HL-60/S4 (cell line): Measurements from ENCODE around the gene ZCCHC4.
"Not testable (repeated sequence)": the region's sequence is repeated elsewhere in the genome, so short reads cannot be mapped to it uniquely, and the experiment has no call there.

ENCODE experiments used
- in situ Hi-C: fragments of 300-500 bp; cut with MboI; formaldehyde crosslinking; loops from 2 replicates; pipeline ENCODE4 v1.14.3; 2022; ENCODE audit warnings: low sequenced_read_pairs

Gene ZCCHC4

DNA sequence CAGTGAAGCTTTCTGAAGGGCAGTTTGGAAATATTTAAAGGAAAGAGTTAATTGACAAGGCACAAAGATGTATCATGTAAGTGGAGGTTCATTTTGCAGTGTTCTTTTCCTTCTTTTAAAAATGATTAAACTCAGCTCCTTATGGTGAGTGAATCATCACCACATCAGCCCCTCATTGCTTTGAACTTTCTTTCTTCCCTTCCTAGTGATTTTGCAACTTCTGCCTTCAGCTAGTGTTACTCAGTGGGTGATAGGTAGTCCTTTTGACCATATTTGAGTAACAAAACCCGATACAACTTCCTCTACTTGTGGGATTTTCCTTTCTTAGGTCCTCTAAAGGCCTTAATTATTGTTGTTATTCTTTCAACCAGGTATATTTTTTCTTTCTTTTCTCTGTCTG is 8.2 kb downstream of the ZCCHC4 start:
- in situ Hi-C loops = no loop called here

DNA sequence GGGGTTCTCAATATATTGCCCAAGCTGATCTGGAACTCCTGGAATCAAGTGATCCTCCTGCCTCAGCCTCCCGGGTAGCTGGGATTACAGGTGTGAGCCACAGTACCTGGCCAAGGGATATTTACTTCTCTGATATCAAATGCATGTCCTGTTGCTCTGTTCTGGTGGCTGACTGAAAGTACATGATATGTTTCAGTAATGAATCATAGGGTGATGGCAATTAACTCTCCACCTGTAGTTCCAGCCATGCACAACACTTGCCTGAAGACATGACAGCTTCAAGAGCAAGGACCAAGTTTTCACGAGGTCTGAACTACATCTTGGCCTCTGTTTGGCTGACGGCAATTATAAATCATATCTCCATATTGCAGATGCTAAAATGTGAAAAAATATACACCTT is 9.1 kb downstream of the ZCCHC4 start:
- in situ Hi-C loops = no loop called here

DNA sequence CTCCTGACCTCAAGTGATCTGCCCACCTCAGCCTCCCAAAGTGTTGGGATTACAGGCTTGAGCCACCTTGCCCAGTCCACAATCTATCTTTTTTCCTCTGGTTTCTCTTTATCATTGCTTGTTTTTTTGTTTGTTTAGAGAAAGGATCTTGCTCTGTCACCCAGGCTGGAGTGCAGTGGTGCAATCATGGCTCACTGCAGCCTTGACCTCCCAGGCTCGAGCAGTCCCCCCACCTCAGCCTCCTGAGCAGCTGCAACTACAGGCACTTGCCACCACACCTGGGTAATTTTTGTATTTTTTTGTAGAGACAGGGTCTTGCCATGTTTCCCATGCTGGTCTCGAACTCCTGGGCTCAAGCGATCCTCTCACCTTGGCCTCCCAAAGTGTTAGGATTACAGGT is 15.9 kb downstream of the ZCCHC4 start:
- in situ Hi-C loops = not testable (repeated sequence)

DNA sequence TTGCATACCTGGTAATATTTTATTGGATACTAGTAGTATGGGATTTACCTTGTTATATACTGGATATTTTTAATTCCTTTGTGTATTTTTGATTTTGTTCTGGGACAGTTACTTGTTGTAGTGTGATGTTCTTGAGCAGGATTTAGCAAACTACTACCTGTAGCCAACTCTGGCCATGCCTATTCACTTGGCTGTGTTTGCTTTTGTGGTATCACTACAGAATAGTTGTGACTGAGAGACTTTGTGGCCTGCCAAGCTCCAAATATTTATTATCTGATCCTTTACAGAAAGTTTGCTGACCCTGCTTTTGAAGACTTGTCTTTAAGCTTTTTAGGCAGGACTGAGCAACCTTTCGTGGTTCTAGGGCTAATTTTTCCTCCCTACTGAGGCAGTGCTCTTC is 17.8 kb downstream of the ZCCHC4 start:
- in situ Hi-C loops = no loop called here

DNA sequence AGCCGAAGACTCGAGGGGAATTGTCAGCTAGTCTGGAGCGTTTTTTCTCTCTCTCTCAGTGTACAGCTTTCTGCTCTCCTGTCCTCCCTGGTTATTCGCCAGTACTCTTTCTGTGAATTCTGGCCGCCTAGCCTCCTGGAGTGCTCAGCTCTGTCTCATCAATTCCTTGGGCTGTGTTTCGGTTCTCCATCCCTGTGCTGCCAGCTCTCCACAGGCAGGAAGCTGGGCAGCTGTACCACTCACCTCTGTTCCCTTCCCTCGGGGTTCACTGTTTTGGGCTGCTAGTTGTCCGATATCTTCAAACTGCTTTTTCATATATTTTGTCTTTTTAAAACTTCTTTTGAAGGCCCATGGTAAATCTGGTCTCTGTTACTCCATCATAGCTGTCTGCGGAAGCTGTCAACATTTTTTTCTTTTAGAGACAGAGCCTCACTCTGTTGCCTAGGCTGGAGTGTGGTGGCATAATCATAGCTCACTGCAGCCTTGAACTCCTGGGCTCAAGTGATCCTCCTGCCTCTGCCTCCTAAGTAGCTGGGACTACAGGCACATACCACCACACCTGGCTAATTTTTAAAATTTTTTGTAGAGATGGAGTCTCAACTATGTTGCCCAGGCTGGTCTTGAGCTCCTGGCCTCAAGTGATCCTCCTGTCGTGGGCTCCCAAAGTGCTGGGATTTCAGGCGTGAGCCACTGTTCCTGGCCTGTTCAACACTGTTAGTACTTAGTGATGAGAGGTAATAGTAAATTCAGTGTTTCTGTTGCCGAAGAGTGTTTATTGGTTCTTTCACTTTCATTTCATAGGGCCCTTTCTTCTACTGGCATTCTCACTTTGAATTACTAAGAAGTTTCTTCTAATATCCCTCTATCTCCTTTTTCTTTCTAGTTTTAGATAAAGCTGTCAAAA is 18.6 kb downstream of the ZCCHC4 start:
- in situ Hi-C loops = no loop called here

DNA sequence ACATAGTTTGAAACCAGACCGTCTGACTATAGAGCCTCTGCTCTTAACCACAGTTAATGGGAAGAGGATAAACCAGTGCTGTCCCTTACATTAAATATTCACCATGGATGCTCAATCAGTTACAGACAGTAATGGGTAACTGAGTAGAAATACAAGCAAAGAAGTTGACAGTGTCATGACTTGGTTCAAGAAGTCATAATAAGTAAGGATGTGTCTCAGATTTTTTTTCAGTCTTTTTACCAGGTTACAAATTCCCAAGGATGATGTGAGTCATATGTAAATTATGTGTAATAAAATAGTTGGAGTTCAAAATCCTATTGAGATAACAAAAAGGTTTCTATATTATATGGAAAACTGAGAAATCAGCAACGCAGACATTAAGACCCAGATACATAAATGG is 31.1 kb downstream of the ZCCHC4 start:
- in situ Hi-C loops = no loop called here

DNA sequence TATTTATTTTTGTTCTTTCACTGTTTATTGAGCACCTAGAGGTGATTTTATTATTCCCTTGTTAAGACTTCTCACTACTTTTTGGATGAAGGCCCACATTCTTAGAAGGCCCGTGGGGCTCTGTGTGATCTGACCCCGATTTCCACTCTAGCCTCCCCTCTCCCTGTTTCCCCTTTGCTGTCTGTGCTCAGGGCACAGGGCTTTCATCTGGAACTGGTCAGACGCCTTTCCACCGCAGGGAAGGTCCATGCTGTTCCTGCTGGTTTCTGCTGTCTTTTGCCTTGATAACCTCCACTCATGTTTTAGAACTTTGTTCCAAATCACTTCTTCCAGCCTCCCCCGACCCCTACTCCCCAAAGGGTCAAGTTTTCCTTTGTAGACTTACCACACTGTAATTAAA is 33.2 kb downstream of the ZCCHC4 start:
- in situ Hi-C loops = no loop called here

DNA sequence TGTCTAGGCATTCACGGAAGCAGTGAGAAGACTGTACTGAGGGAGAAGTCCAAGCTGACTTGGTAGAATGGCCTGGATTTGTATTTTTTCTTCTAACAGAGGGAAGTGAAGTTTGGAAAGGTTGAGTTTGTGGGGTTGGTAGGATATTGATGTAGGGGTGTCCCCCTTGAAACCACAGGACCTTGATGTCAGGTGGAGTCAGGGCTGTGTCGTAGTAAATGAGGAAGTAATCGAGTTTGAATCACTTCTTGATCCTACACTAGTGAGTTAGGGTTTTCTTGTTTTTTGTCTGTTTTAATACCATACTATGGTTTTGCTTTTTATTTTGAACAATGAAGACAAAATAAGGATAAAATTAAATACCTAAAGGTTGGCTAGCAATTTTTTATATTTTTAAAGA is 34.3 kb downstream of the ZCCHC4 start:
- in situ Hi-C loops = no loop called here

DNA sequence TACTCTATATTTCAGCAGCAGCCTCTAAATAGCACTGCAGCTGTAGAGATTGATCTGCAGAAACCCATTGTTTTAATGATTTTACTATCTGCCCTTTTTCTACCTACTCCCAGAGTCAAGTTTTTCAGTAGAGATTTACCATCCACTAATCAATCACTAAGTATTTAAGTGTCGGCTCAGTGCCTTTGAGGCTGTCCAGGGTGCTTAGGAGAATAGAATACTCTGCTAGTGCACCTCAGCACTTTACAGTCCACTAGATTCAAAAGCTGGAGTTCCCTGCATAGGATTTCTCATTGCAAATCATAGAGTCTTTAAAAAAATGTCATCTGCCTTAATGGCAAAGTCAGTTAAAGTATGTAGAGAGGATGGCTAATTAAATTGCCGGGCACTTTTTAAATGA is 34.9 kb downstream of the ZCCHC4 start:
- in situ Hi-C loops = no loop called here

DNA sequence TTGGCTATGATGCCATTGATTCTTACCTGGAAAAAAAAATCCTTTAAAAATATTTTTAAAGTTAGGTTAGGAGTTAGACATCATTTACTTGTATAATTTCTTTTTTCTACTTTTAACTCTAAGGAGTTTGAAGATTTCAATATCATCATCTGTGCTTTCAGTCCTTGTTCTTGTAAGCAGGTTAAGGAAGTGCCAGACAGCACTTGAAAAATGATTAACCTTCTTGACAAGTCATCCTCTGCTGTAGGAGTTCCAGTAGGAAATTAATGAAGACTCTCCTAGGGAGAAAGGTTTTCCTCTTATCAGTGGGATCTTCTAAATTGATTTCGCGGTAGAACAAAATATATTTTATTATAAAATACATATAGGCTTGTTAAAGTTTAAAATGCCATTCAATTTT is 35.4 kb downstream of the ZCCHC4 start:
- in situ Hi-C loops = no loop called here

DNA sequence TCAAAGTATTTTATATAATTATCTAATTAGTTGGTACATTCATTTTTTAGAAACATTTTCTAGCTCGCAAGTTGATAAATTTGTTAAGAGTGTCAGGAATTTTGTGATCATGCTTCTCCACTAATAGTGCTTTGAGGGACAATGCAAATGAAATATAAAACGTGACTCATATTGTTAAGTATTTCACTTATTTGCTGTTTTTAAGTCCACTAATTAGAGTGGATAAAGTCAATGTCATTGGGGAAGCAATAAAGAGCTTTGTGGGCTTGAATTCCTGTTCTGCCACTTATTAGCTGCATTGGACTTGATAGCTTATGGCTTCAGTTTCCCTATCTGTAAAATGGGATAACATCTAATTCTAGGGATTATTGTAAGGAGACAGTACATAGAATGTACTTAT is 38.0 kb downstream of the ZCCHC4 start:
- in situ Hi-C loops = loop anchor here (25.0 kb wide), 2 partner anchors 163 to 863 kb away; no protein-coding TSS in a partner anchor

DNA sequence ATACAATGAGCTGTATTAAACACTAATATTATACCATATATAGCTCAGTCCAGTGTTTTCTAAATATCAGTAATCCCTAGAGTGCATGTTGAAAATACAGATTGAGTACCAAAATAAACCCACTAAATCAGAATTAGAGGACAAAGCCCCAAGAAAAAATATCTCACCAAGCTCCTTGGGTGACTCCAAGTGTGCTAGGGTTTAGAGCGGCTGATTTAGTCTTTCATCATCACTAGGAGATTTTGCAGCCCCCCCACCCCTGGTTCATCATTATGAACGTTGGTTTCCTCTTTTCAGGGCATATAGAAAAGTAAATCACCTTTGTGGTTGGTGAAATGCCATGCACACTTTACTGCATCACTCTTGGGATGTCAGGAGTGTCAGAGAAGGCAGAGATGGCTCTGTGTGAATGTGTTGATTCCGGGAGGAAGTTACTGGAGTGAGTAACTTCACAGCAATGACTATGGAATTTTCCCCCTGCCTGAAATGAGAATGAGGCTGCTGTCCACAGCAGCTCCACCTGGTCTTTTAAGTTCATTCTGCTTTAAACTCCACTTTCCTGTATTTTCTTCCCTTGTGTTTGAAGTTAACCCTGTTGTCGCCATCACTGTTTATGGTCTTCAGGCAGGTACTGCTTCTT is 39.3 kb downstream of the ZCCHC4 start:
- in situ Hi-C loops = loop anchor here (25.0 kb wide), 2 partner anchors 165 to 865 kb away; no protein-coding TSS in a partner anchor

DNA sequence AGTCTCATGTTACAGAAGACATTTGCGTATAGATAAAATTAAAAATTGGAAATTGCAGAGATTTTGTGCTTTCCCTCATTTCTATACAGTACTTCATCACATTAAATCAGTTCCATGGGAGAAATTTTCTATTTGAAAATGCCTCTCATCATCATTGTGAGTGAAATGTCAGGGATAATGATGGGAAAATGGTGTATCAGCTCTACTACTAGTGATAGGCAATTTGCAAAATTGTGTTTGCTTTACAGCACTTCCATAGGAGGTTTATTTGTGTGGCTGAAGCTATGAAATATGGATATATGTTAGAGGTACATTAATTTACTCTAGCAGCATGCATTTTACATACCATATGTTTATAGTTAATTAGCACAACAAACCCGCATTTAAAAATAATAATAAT is 43.5 kb downstream of the ZCCHC4 start:
- in situ Hi-C loops = loop anchor here (25.0 kb wide), 2 partner anchors 169 to 869 kb away; no protein-coding TSS in a partner anchor

DNA sequence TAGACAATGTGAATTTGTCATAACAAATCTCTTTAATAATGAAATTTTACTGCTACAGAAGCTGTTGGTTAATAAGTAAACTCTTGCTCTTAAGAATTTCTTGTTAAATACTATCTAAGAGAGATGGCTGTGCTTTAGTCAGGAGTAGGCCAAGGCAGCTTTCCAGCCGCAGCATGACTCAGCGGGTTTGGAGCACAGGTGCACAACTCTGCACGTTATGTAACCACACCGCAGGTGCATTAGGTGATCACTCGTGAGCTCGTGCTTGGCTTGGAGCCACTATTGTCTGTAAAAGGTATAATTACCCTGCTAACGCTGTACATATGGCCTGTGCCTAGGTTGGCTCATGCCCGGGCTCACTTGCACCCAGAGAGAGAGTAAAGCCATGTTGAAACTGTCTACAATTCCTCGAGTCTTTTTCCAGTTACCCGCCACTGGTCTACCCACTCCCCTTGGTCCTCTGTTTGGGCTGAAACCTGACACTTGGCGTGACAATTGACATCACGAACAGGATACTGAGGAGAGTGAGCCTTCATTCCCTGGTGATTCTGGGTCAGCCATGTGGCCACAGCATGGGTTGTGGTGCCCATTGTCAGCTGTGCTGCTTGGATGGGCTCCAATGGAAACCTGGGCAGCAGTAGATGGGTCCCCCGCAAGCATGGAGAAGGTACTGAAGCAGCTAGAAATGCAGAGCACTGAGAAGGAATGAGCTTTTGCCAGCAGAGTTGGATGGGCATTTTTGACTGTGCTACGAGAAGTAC is 46.1 kb downstream of the ZCCHC4 start:
- in situ Hi-C loops = loop anchor here (25.0 kb wide), 2 partner anchors 171 to 871 kb away; no protein-coding TSS in a partner anchor

DNA sequence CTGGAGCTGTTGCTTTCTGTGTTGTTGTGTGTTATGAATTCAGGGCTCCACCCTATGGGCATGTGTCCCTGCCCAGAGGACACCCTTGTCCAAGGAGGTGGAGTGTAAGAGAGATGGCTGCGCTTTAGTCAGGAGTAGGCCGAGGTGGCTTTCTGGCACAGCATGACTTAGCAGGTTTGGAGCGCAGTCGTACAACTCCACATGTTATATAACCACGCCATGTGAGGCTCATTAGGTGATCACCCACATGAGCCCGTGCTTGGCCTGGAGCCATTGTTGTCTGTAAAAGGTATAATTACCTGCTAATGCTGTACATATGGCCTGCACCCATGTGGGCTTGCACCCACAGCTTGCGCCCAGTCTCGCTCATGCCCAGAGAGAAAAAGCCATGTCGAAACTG is 48.7 kb downstream of the ZCCHC4 start:
- in situ Hi-C loops = loop anchor here (25.0 kb wide), 2 partner anchors 174 to 874 kb away; no protein-coding TSS in a partner anchor

DNA sequence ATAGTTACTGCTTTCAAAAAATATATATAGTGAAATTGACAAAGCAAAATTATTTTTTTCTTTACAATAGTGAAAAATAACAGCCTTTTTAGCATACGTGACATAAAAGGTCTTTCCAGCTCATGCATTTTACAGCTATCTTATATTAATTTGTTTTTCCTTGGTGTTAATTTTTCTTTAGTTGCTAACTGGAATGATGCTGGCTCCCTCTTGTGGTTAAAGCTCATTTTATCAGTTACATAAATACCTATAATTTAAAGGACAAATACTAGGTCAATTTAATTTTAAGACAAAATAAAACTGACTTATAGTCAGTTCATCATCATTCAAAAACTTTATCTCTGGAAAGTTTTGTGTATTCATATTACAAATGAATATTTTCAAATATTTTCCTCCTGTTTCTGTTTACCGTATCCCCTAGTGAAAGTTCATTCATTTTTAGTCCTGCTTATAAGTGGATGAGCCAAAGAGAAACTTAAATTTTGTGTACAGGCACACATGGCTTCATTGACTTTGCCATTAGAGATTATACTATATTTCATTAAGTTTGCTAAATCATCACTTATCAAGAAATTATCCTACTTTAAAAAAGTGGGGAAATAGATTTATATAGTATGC is 54.5 kb downstream of the ZCCHC4 start:
- in situ Hi-C loops = loop anchor here (25.0 kb wide), 2 partner anchors 180 to 880 kb away; no protein-coding TSS in a partner anchor

DNA sequence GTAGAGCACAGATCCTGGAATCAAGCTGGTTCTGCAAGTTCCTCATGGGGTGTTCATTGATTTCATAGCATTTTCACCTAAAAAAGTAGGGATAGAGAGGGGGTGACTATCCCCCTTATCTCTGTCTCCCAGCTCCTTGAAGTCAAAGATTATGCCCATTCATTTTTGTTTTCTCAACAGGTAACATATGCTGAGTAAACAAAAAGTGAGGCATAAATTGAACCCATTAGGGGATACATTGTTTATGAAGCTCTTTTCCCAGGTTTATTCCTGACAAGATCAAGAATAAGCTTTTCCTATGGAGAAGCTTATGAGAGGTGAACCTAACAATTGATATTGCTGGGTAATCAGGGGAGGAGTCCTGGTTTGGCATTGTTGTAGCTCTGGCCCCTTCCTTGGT is 55.3 kb downstream of the ZCCHC4 start:
- in situ Hi-C loops = loop anchor here (25.0 kb wide), 2 partner anchors 181 to 881 kb away; no protein-coding TSS in a partner anchor

DNA sequence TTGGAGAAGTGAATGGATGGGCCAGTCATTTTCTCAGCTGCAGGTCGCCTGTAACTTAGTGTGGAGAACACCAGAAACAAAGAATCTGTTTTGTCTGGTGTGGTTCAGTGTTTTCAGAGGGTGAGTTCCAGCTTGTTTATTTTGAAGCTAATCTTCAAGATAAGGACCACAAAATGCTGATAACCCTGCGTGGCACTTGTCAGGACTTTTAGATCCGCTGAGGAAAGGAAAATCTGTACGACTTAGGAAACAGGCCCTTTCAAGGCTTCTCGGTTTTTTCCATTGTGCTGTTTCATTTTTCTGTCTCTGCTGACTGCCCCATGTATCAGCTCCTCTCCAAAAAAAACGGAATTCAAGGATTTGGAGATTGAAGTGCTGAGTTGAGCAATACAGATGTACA is 55.7 kb downstream of the ZCCHC4 start:
- in situ Hi-C loops = loop anchor here (25.0 kb wide), 2 partner anchors 181 to 881 kb away; no protein-coding TSS in a partner anchor

DNA sequence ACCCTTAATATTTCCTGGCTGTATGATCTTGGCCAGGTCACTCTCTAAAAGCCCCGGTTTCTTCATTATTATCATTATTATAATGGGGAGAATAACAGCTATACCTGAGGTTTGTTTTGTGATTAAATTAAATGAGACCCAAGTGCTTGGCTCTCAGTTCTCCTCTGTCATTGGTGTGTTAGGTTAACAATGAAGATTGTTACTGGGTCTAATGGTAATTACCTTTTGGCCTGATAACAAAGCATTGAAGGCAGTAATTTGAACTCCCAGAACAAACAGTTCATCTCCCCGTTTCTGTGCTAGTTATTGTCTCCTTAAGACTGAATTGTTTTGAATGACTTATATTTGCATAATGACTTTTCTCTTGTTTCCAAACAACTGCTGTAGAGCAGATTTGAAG is 57.7 kb downstream of the ZCCHC4 start:
- in situ Hi-C loops = loop anchor here (25.0 kb wide), 2 partner anchors 183 to 883 kb away; no protein-coding TSS in a partner anchor

DNA sequence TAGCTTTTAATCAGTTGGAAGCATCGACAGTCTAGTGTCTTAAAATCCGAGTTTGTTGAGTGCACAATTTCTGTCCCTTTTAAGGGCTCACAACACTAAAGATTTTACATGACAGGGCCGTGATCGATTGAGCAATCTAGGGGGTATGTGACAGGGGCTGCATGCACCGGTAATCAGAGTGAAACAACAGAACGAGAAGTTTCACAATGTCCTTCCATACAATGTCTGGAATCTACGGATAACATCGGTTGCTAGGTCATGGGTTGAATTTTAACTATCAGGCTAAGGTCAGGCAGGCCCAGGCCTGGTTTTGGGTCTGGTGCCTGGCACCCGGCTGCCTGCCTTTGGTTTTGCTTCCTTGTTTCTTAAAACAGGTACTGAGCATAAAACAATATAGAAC is 60.0 kb downstream of the ZCCHC4 start:
- in situ Hi-C loops = loop anchor here (25.0 kb wide), 2 partner anchors 185 to 885 kb away; no protein-coding TSS in a partner anchor
